SK-N-SH (cell line): Measurements from ENCODE around the gene SIN3A. TPM values are rescaled to one million over a fixed set of nuclear protein-coding genes. Genes with fewer than 3 reads are reported as not detected.
"Not testable (repeated sequence)": the region's sequence is repeated elsewhere in the genome, so short reads cannot be mapped to it uniquely, and the experiment has no call there.

ENCODE experiments used
- CTCF ChIA-PET: fragments of 300-600, 350-600 bp; formaldehyde crosslinking; extraction: SDS; loops from one replicate; lab custom pipeline; 2021; lab: Yijun Ruan, JAX
- POLR2A ChIA-PET: fragments of 350-600 bp; sonication (Branson Sonifier 250); formaldehyde crosslinking; extraction: SDS; loops from one replicate; lab custom pipeline; 2020; ENCODE audit warnings: antibody characterized with exemption, inconsistent platforms; lab: Yijun Ruan, JAX
- DNase-seq: peaks from one replicate; pipeline ENCODE4 v3.0.0; 2012
- H2AFZ ChIP-seq: fragments of 200-600 bp; sonication (generic); 2 replicates; pipeline ENCODE4 v1.8.1; 2016; ENCODE audit warnings: antibody characterized with exemption, mild to moderate bottlenecking, low read depth
- H3F3A ChIP-seq: fragments of 200-600 bp; sonication (generic); replicated peaks from 2 replicates; pipeline ENCODE3; 2016; ENCODE audit warnings: antibody characterized with exemption, mild to moderate bottlenecking; ENCODE audit not compliant: insufficient read depth
- H3K27ac ChIP-seq, 2 experiments: fragments of 200-500 bp in 1 of 2; fragments of 200-600 bp in 1 of 2; sonication (Bioruptor generic) in 1 of 2; sonication (generic), shearing (Covaris generic) in 1 of 2; 2 replicates each; pipeline versions ENCODE4 v1.5.1 to v1.6.1; 2014 to 2016; ENCODE audit warnings: low read depth in 2 of 2, inconsistent platforms in 1 of 2, low read length in 1 of 2, mild to moderate bottlenecking in 1 of 2, mixed read lengths in 1 of 2
- H3K27me3 ChIP-seq: fragments of 200-600 bp; sonication (generic), shearing (Covaris generic); 2 replicates; pipeline ENCODE4 v1.6.1; 2016; ENCODE audit warnings: mixed run types; ENCODE audit not compliant: insufficient read depth
- H3K36me3 ChIP-seq, 2 experiments: fragments of 200-500 bp in 1 of 2; fragments of 200-600 bp in 1 of 2; sonication (Bioruptor generic) in 1 of 2; sonication (generic) in 1 of 2; replicated peaks in 1 of 2; 2 replicates each; pipeline versions ENCODE3 to v1.5.1; 2014 to 2016; ENCODE audit warnings: low read length in 1 of 2, mild to moderate bottlenecking in 1 of 2; ENCODE audit not compliant: insufficient read depth in 2 of 2, control insufficient read depth in 1 of 2
- H3K4me1 ChIP-seq, 2 experiments: fragments of 200-500 bp in 1 of 2; fragments of 200-600 bp in 1 of 2; sonication (Bioruptor generic) in 1 of 2; sonication (generic), shearing (Covaris generic) in 1 of 2; 2 replicates each; pipeline versions ENCODE4 v1.5.1 to v1.6.1; 2014 to 2016; ENCODE audit warnings: low read depth in 1 of 2, low read length in 1 of 2, mixed run types in 1 of 2; ENCODE audit not compliant: insufficient read depth in 2 of 2, control insufficient read depth in 1 of 2
- H3K4me2 ChIP-seq: fragments of 200-600 bp; sonication (generic), shearing (Covaris generic); 2 replicates; pipeline ENCODE4 v1.6.1; 2017; ENCODE audit warnings: mixed run types
- H3K4me3 ChIP-seq, 2 experiments: fragments of 200-500 bp in 1 of 2; fragments of 200-600 bp in 1 of 2; sonication (Bioruptor generic) in 1 of 2; sonication (generic), shearing (Covaris generic) in 1 of 2; 2 replicates each; pipeline versions ENCODE4 v1.5.1 to v1.8.1; 2014 to 2016; ENCODE audit warnings: low read depth in 2 of 2, inconsistent platforms in 1 of 2, low read length in 1 of 2, mild to moderate bottlenecking in 1 of 2, mixed read lengths in 1 of 2, moderate library complexity in 1 of 2
- H3K79me2 ChIP-seq: fragments of 200-600 bp; sonication (generic); 2 replicates; pipeline ENCODE4 v1.8.1; 2017; ENCODE audit warnings: mild to moderate bottlenecking; ENCODE audit not compliant: insufficient read depth
- H3K9ac ChIP-seq: fragments of 200-600 bp; sonication (generic); 2 replicates; pipeline ENCODE4 v1.6.1; 2017; ENCODE audit warnings: mixed run types
- H3K9me2 ChIP-seq: fragments of 200-600 bp; sonication (generic); 2 replicates; pipeline ENCODE4 v1.6.1; 2017; ENCODE audit warnings: mixed run types
- H3K9me3 ChIP-seq: fragments of 200-600 bp; sonication (generic); 2 replicates; pipeline ENCODE4 v1.6.1; 2017; ENCODE audit warnings: mixed run types, mild to moderate bottlenecking, moderate library complexity
- H4K20me1 ChIP-seq: fragments of 200-600 bp; sonication (generic); 2 replicates; pipeline ENCODE4 v1.6.1; 2017; ENCODE audit warnings: mild to moderate bottlenecking, mixed run types; ENCODE audit not compliant: insufficient read depth
- CHD2 ChIP-seq: fragments of 150-350 bp; IDR thresholded peaks from 2 replicates; pipeline ENCODE4 v1.6.1; 2018; ENCODE audit warnings: low read length; ENCODE audit not compliant: partially characterized antibody
- CTCF ChIP-seq: fragments of 200-600 bp; sonication (generic); IDR thresholded peaks from 2 replicates; pipeline ENCODE4 v1.6.1; 2017; ENCODE audit warnings: antibody characterized with exemption, mild to moderate bottlenecking, moderate library complexity
- FOSL2 ChIP-seq: IDR thresholded peaks from 2 replicates; pipeline ENCODE4 v1.4.0; 2012; ENCODE audit warnings: low read depth, mild to moderate bottlenecking, moderate library complexity, borderline replicate concordance
- FOXJ3 ChIP-seq: sonication (generic); formaldehyde crosslinking; IDR thresholded peaks from 2 replicates; pipeline ENCODE4 v1.5.1; 2020; ENCODE audit warnings: mild to moderate bottlenecking, missing genetic modification reagents
- GABPA ChIP-seq: IDR thresholded peaks from 2 replicates; pipeline ENCODE4 v1.4.0; 2012; ENCODE audit warnings: low read depth, mild to moderate bottlenecking
- IRF3 ChIP-seq: fragments of 150-350 bp; IDR thresholded peaks from 2 replicates; pipeline ENCODE4 v1.6.1; 2016; ENCODE audit warnings: mild to moderate bottlenecking, low read depth, low read length
- JUND ChIP-seq: IDR thresholded peaks from 2 replicates; pipeline ENCODE4 v1.4.0; 2012
- MEF2A ChIP-seq: IDR thresholded peaks from 2 replicates; pipeline ENCODE4 v1.4.0; 2012; ENCODE audit warnings: low read depth, borderline replicate concordance
- NRF1 ChIP-seq: IDR thresholded peaks from 2 replicates; pipeline ENCODE4 v1.6.1; 2012; ENCODE audit warnings: low read depth, mild to moderate bottlenecking, low read length
- POLR2AphosphoS5 ChIP-seq: IDR thresholded peaks from 2 replicates; pipeline ENCODE4 v1.6.1; 2012; ENCODE audit warnings: low read depth, low read length
- RFX5 ChIP-seq: IDR thresholded peaks from 2 replicates; pipeline ENCODE4 v1.6.1; 2012; ENCODE audit warnings: mild to moderate bottlenecking, improper control_type of control experiment, low read length
- TAF1 ChIP-seq: IDR thresholded peaks from 2 replicates; pipeline ENCODE4 v1.6.1; 2012; ENCODE audit warnings: low read depth, mild to moderate bottlenecking, low read length, moderate library complexity, borderline replicate concordance
- USF2 ChIP-seq: fragments of 150-350 bp; IDR thresholded peaks from 2 replicates; pipeline ENCODE4 v1.6.1; 2017; ENCODE audit warnings: antibody characterized with exemption, low read length, low read depth, borderline replicate concordance
- WGBS: methylation state at CpG from one replicate; pipeline ENCODE4 v1.1.6; 2017; ENCODE audit warnings: low lambda C conversion rate; 5-methylcytosine and 5-hydroxymethylcytosine counted together
- polyA plus RNA-seq, 3 experiments: library from polyadenylated mRNA; depleted of rRNA; stranded (reverse); fragments of >200 nt; gene quantifications; 2 replicates each; pipeline ENCODE4 v1.2.3, GENCODE V29; 2012

The SIN3A gene
- polyA plus RNA-seq, 1 of the 3 experiments (the other 2 are of a cell fraction): 32.2 TPM

GRCh38 chr15:75446151-75446550, 5.3 kb downstream of the SIN3A start:
- POLR2A ChIA-PET: no interaction called here
- 94% methylated on average over 3 of the region's 3 CpGs for WGBS

DNA sequence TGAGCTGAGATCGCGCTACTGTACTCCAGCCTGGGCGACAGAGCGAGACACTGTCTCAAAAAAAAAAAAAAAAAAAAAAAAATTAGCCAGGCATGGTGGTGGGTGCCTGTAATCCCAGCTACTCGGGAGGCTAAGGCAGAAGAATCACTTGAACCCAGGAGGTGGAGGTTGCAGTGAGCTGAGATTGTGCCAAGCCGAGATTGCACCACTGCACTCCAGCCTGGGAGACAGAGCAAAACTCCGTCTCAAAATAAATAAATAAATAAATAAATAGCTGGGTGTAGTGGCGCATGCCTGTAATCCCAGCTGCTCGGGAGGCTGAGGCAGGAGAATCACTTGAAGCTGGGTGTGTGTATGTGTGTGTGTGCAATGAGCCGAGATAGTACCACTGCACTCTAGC, 6.2 kb downstream of the SIN3A start:
- Histone ChIP-seq H3K36me3 (peaks cover 6 to 36% of the 10 kb centered on the region in 2 experiments), H4K20me1 (peaks cover 94% of the 10 kb centered on the region), H3K4me1 (peaks cover 5 to 20% of the 10 kb centered on the region in 2 experiments), H3F3A (peaks cover 24% of the 10 kb centered on the region), H3K79me2 (peaks cover 99% of the 10 kb centered on the region)
- H3K27me3 ChIP-seq, H3K4me3 ChIP-seq, H3K9ac ChIP-seq, H2AFZ ChIP-seq, H3K4me2 ChIP-seq, H3K27ac ChIP-seq, DNase-seq, H3K9me2 ChIP-seq, CTCF ChIA-PET, H3K9me3 ChIP-seq: not testable (repeated sequence)
- 95% methylated on average over 10 of the region's 10 CpGs for WGBS
- POLR2A ChIA-PET: interaction anchor here (0.6 kb wide), 1 partner anchor 912 kb away, joined by 4 read pairs; no protein-coding TSS in a partner anchor

More at GRCh38 chr15:75446151-75446550, 5.3 kb downstream of the SIN3A start:
- Histone ChIP-seq H3F3A (peaks cover 26% of the 10 kb centered on the region), H3K9me3 (no peaks in the 10 kb centered on the region), H3K27ac (no peak overlapping the region), H3K79me2 (peaks cover 94% of the 10 kb centered on the region), H3K4me1 (peaks cover 7 to 20% of the 10 kb centered on the region in 2 experiments), H3K4me3 (no peak overlapping the region)
- TF ChIP-seq FOXJ3 (CRISPR knock-in tag): no peak
- TF ChIP-seq JUND: no peak
- no peak for TF ChIP-seq MEF2A
- no peak for TF ChIP-seq POLR2AphosphoS5
- TF ChIP-seq NRF1: no peak
- no peak for TF ChIP-seq FOSL2
- no peak for TF ChIP-seq IRF3
- no peak for TF ChIP-seq USF2
- no peak for TF ChIP-seq CTCF
- no peak for TF ChIP-seq TAF1
- TF ChIP-seq GABPA: no peak
- no peak for TF ChIP-seq RFX5
- TF ChIP-seq CHD2: no peak
- TF ChIP-seq, all 33 proteins: peak for 0
- Histone ChIP-seq H4K20me1 (peaks cover 88% of the 10 kb centered on the region), H3K4me2 (no peak overlapping the region), H3K36me3 (peaks cover 6 to 31% of the 10 kb centered on the region in 2 experiments), H3K9me2 (no peaks in the 10 kb centered on the region), H2AFZ (no peak overlapping the region), H3K9ac (no peak overlapping the region), H3K27me3 (no peaks in the 10 kb centered on the region)
- DNase-seq: no peak
- CTCF ChIA-PET: no interaction called here
